ENCODE results near the gene PRKCE.

Gene PRKCE

DNA sequence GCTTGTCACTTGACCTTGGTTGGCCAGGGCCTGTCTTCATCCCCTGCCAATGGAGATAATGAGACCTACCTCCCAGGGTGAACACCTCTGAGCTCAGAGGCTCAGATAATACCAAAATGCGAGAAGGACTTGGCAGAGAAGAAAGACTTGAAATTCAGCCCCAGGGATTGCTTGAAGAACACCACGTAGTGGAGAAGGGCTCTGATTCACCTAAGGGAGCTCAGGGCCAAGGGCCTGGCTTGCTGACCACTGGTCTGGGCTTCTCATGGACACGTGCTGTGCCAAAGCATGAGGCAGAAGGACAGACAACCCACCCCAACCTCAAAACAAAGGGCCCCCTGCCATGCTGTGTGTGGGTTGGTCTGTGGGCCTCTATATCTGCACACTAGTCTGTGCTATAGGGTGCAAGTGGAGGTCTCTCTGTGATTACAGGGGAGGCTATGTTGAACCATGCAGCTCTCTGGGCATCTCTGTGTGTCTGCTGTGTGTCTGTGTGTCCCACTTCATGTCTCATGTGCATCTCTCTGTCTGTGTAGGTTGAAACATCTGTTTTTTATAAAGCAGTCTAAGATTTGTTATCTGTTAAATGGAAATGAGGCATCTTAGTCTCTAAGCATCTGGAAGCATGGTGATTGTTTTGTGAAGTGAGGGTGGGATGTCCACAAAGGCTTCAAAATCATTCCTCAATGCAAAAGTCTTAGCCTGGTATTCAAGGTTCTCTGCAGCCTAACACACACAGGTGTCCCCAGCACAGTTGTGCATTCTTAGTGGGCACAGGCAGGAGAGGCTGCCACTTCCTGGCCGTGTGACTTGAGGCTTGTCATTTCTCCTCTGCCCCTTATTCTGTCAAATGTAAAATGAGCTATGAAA is 584.8 kb downstream of the PRKCE start:
- Histone ChIP-seq H3K9ac (ENCODE audit: insufficient read length) (no peak overlapping the region), H3K4me3 (no peak overlapping the region), H3K27ac (no peak overlapping the region), H3K9me3 (ENCODE audit: low read depth, low read length) (no peaks in the 10 kb centered on the region), H3K36me3 (ENCODE audit: insufficient read depth, low read length) (no peaks in the 10 kb centered on the region)
- no peak for DNase-seq (ENCODE audit: low read depth, low spot score)
- no peak for TF ChIP-seq EZH2 (IDR thresholded peaks at IDR 0.05)
- TF ChIP-seq FOXP2 (optimal IDR thresholded peaks at IDR 0.05; ENCODE audit: control extremely low read depth, extremely low read length, insufficient read depth), result no peak
- no peak for TF ChIP-seq POLR2AphosphoS5 (IDR thresholded peaks at IDR 0.05; ENCODE audit: borderline replicate concordance, low read depth, low read length)

GRCh38 chr2:46236876-46237859 is 585.7 kb downstream of the PRKCE start:
- H3K36me3 ChIP-seq (ENCODE audit: insufficient read depth, low read length), result no peaks in the 10 kb centered on the region
- TF ChIP-seq EZH2 (IDR thresholded peaks at IDR 0.05) (no peak), FOXP2 (optimal IDR thresholded peaks at IDR 0.05; ENCODE audit: control extremely low read depth, extremely low read length, insufficient read depth) (no peak)
- H3K9me3 ChIP-seq (ENCODE audit: low read depth, low read length), result no peaks in the 10 kb centered on the region
- H3K27ac ChIP-seq, result no peak overlapping the region
- no peak overlapping the region for H3K9ac ChIP-seq (ENCODE audit: insufficient read length)
- no peak for DNase-seq (ENCODE audit: low read depth, low spot score)
- no peak overlapping the region for H3K4me3 ChIP-seq
